HEK293T (cell line): Measurements from ENCODE around the gene DUSP6.

Experiments
- CTCF ChIA-PET: fragments of 350-600 bp; formaldehyde crosslinking; extraction: SDS; loops from one replicate; lab custom pipeline; 2021; ENCODE audit warnings: antibody characterized with exemption, inconsistent platforms; lab: Yijun Ruan, JAX
- POLR2A ChIA-PET: fragments of 350-600 bp; formaldehyde crosslinking; extraction: SDS; loops from one replicate; lab custom pipeline; 2020; ENCODE audit warnings: antibody characterized with exemption, inconsistent platforms; lab: Yijun Ruan, JAX
- DNase-seq: peaks from one replicate; pipeline ENCODE4 v3.0.0; 2012; ENCODE audit warnings: mixed read lengths; ENCODE audit errors: extremely low spot score
- ARNT ChIP-seq: fragments of 450-650 bp; IDR thresholded peaks from 2 replicates; pipeline ENCODE4 v1.6.1; 2017; ENCODE audit warnings: mild to moderate bottlenecking
- BHLHE40 ChIP-seq: fragments of 450-650 bp; IDR thresholded peaks from 2 replicates; pipeline ENCODE4 v1.6.1; 2016; ENCODE audit warnings: mild to moderate bottlenecking, moderate library complexity, borderline replicate concordance
- CTBP1 ChIP-seq: fragments of 450-650 bp; IDR thresholded peaks from 2 replicates; pipeline ENCODE4 v1.6.1; 2016; ENCODE audit warnings: borderline replicate concordance
- ELF4 ChIP-seq: fragments of 450-650 bp; IDR thresholded peaks from 2 replicates; pipeline ENCODE4 v1.6.1; 2017; ENCODE audit warnings: antibody characterized with exemption
- FOXA1 ChIP-seq: fragments of 450-650 bp; IDR thresholded peaks from 2 replicates; pipeline ENCODE4 v1.6.1; 2016; ENCODE audit warnings: mild to moderate bottlenecking
- FOXK2 ChIP-seq: fragments of 450-650 bp; IDR thresholded peaks from 2 replicates; pipeline ENCODE4 v1.6.1; 2016; ENCODE audit warnings: mild to moderate bottlenecking
- FOXM1 ChIP-seq: fragments of 450-650 bp; IDR thresholded peaks from 2 replicates; pipeline ENCODE4 v1.6.1; 2017; ENCODE audit warnings: mild to moderate bottlenecking, borderline replicate concordance
- HDGF ChIP-seq: fragments of 450-650 bp; IDR thresholded peaks from 2 replicates; pipeline ENCODE4 v1.6.1; 2017; ENCODE audit warnings: antibody characterized with exemption, borderline replicate concordance
- L3MBTL2 ChIP-seq: fragments of 450-650 bp; conservative IDR thresholded peaks from 2 replicates; pipeline ENCODE4 v1.6.1; 2016; ENCODE audit warnings: mild to moderate bottlenecking
- LEF1 ChIP-seq: fragments of 450-650 bp; IDR thresholded peaks from 2 replicates; pipeline ENCODE4 v1.6.1; 2017; ENCODE audit warnings: mild to moderate bottlenecking, borderline replicate concordance
- NFRKB ChIP-seq: fragments of 450-650 bp; IDR thresholded peaks from 2 replicates; pipeline ENCODE4 v1.6.1; 2016; ENCODE audit warnings: mild to moderate bottlenecking, moderate library complexity
- PKNOX1 ChIP-seq: fragments of 450-650 bp; IDR thresholded peaks from 2 replicates; pipeline ENCODE4 v1.6.1; 2016
- SP1 ChIP-seq: fragments of 450-650 bp; IDR thresholded peaks from 2 replicates; pipeline ENCODE4 v1.6.1; 2017
- SUZ12 ChIP-seq: fragments of 450-650 bp; IDR thresholded peaks from 2 replicates; pipeline ENCODE4 v1.6.1; 2016; ENCODE audit warnings: mild to moderate bottlenecking
- TARDBP ChIP-seq: fragments of 450-650 bp; IDR thresholded peaks from 2 replicates; pipeline ENCODE4 v1.6.1; 2016
- ZNF384 ChIP-seq: fragments of 450-650 bp; IDR thresholded peaks from 2 replicates; pipeline ENCODE4 v1.6.1; 2016

The DUSP6 gene

GRCh38 chr12:89384050-89384758 lies 31.9 kb upstream of the DUSP6 start:
- CTCF ChIA-PET: no interaction called here
- no peak for DNase-seq
- POLR2A ChIA-PET: no interaction called here
- TF ChIP-seq FOXM1: no peak
- TF ChIP-seq ARNT: no peak
- TF ChIP-seq TARDBP: no peak
- no peak for TF ChIP-seq NFRKB
- no peak for TF ChIP-seq LEF1
- TF ChIP-seq ELF4: no peak
- no peak for TF ChIP-seq L3MBTL2
- no peak for TF ChIP-seq SUZ12
- TF ChIP-seq SP1: no peak
- no peak for TF ChIP-seq BHLHE40
- no peak for TF ChIP-seq FOXK2

- ChIA-PET CTCF (no interaction called here), POLR2A (no interaction called here)
- TF ChIP-seq FOXK2 (no peak), LEF1 (no peak), TARDBP (no peak), BHLHE40 (no peak), ZNF384 (no peak), ELF4 (no peak), ARNT (no peak), NFRKB (no peak), L3MBTL2 (no peak), FOXA1 (no peak), SP1 (no peak), CTBP1 (no peak), HDGF (no peak), PKNOX1 (no peak), SUZ12 (no peak), FOXM1 (no peak)
- DNase-seq: no peak
These were observed 31.1 kb upstream of the DUSP6 start for GRCh38 chr12:89383235-89384049.

- no peak for DNase-seq
- POLR2A ChIA-PET: no interaction called here
- TF ChIP-seq ZNF384 (no peak), BHLHE40 (no peak), CTBP1 (no peak), LEF1 (no peak), FOXM1 (no peak), SP1 (no peak)
- CTCF ChIA-PET: no interaction called here
These were observed 30.0 kb upstream of the DUSP6 start for GRCh38 chr12:89382328-89382727.

- ChIA-PET POLR2A (no interaction called here), CTCF (no interaction called here)
- TF ChIP-seq FOXM1: no peak
- no peak for TF ChIP-seq NFRKB
- TF ChIP-seq FOXK2: no peak
- TF ChIP-seq SUZ12: no peak
- TF ChIP-seq L3MBTL2: no peak
- TF ChIP-seq CTBP1: no peak
- no peak for TF ChIP-seq BHLHE40
- no peak for TF ChIP-seq ELF4
- no peak for TF ChIP-seq TARDBP
- TF ChIP-seq SP1: no peak
- TF ChIP-seq PKNOX1: no peak
- no peak for TF ChIP-seq ZNF384
- no peak for TF ChIP-seq LEF1
- TF ChIP-seq FOXA1: no peak
- no peak for TF ChIP-seq ARNT
- no peak for TF ChIP-seq HDGF
- no peak for DNase-seq
These were observed 27.7 kb upstream of the DUSP6 start for GRCh38 chr12:89379839-89380467.

GRCh38 chr12:89379148-89379838 lies 27.0 kb upstream of the DUSP6 start:
- no peak for TF ChIP-seq LEF1
- TF ChIP-seq ARNT: no peak
- no peak for TF ChIP-seq SUZ12
- TF ChIP-seq CTBP1: no peak
- TF ChIP-seq SP1: no peak
- no peak for TF ChIP-seq ZNF384
- no peak for TF ChIP-seq NFRKB
- no peak for TF ChIP-seq FOXK2
- no peak for TF ChIP-seq BHLHE40
- ChIA-PET POLR2A (no interaction called here), CTCF (no interaction called here)
- DNase-seq: no peak

- ChIA-PET CTCF (no interaction called here), POLR2A (no interaction called here)
- DNase-seq: no peak
- TF ChIP-seq SUZ12 (no peak), HDGF (no peak), FOXM1 (no peak), ARNT (no peak), BHLHE40 (no peak), PKNOX1 (no peak), ELF4 (no peak), NFRKB (no peak), TARDBP (no peak), LEF1 (no peak), CTBP1 (no peak), ZNF384 (no peak), FOXK2 (no peak), L3MBTL2 (no peak), FOXA1 (no peak)
These were observed 24.5 kb upstream of the DUSP6 start for GRCh38 chr12:89376844-89377243.
